K562 (cell line): Measurements from ENCODE around the gene SNX4. TPM values are rescaled to one million over a fixed set of nuclear protein-coding genes. Genes with fewer than 3 reads are reported as not detected.

ENCODE experiments used
- ATAC-seq: fragments of 200-7000 bp; cut with Tn5 transposase; 3 replicates; pipeline ENCODE4 v1.9.1; 2020; ENCODE audit warnings: moderate library complexity
- BruUV-seq: library from RNA; stranded (reverse); fragments of 400-500 nt; replicated peaks from 2 replicates; lab custom pipeline; 2021; lab: Mats Ljungman, UMichigan
- CTCF ChIA-PET: fragments of 300-600 bp; formaldehyde crosslinking; extraction: SDS; loops from one replicate; lab custom pipeline; 2021; ENCODE audit warnings: low intra/inter-chr PET ratio; lab: Yijun Ruan, JAX
- POLR2A ChIA-PET: fragments of 300-600, 350-650 bp; sonication (Branson Sonifier 250); formaldehyde crosslinking; extraction: SDS; loops from one replicate; lab custom pipeline; 2021; ENCODE audit warnings: antibody characterized with exemption, inconsistent platforms; lab: Yijun Ruan, JAX
- DNase-seq, 4 experiments: peaks; one replicate each; pipeline versions ENCODE4 v3.0.0 to v3.0.0-alpha.2; 2011 to 2018; ENCODE audit warnings: low spot score in 3 of 4, mixed read lengths in 3 of 4; ENCODE audit errors: extremely low read depth in 1 of 4
- FAIRE-seq: peaks from 2 replicates; lab custom pipeline; 2011; peaks lifted over from hg19 to GRCh38; lab: Jason Lieb, UNC
- H2AFZ ChIP-seq: 2 replicates; pipeline ENCODE4 v1.6.0; 2011; ENCODE audit warnings: low read depth, low read length, control low read depth, inconsistent platforms
- H3K27ac ChIP-seq: fragments of 200-600 bp; 3 replicates; pipeline ENCODE4 v1.8.0; 2011; ENCODE audit warnings: low read depth, mild to moderate bottlenecking, control low read depth, inconsistent platforms, low read length, moderate library complexity, mixed read lengths; ENCODE audit errors: extremely low read depth
- H3K27me3 ChIP-seq, 2 experiments: fragments of 300-600 bp in 1 of 2; 2 replicates in 1 of 2; 3 replicates in 1 of 2; pipeline versions ENCODE4 v1.6.0 to v1.8.0; 2011; ENCODE audit warnings: inconsistent platforms in 2 of 2, low read length in 2 of 2, mild to moderate bottlenecking in 1 of 2, mixed read lengths in 1 of 2, moderate library complexity in 1 of 2; ENCODE audit not compliant: control insufficient read depth in 2 of 2, insufficient read depth in 2 of 2
- H3K36me3 ChIP-seq: fragments of 300-600 bp; 3 replicates; pipeline ENCODE4 v1.8.0; 2011; ENCODE audit warnings: mild to moderate bottlenecking, low read length, inconsistent platforms; ENCODE audit not compliant: control insufficient read depth, insufficient read depth
- H3K4me1 ChIP-seq, 2 experiments: fragments of 200-600 bp in 1 of 2; replicated peaks in 1 of 2; 2 replicates in 1 of 2; 3 replicates in 1 of 2; pipeline versions ENCODE4 v1.5.1 to v1.8.0; 2011; ENCODE audit warnings: inconsistent platforms in 2 of 2, low read length in 2 of 2, mild to moderate bottlenecking in 1 of 2, mixed read lengths in 1 of 2, moderate library complexity in 1 of 2; ENCODE audit not compliant: control insufficient read depth in 2 of 2, insufficient read depth in 2 of 2
- H3K4me2 ChIP-seq: 2 replicates; pipeline ENCODE4 v1.6.1; 2011; ENCODE audit warnings: low read length, control low read depth, inconsistent platforms, mixed read lengths; ENCODE audit not compliant: insufficient read depth
- H3K4me3 ChIP-seq: fragments of 200-600 bp; sonication (generic), shearing (Covaris generic); 2 replicates; pipeline ENCODE4 v1.5.1; 2016; ENCODE audit warnings: control low read depth, inconsistent platforms
- H3K79me2 ChIP-seq: fragments of 200-600 bp; 3 replicates; pipeline ENCODE4 v1.8.0; 2011; ENCODE audit warnings: low read length, inconsistent platforms; ENCODE audit not compliant: control insufficient read depth, insufficient read depth
- H3K9ac ChIP-seq, 2 experiments: 2 replicates each; pipeline versions ENCODE4 v1.6.0 to v1.6.1; 2011; ENCODE audit warnings: low read depth in 2 of 2, low read length in 2 of 2, control low read depth in 1 of 2, inconsistent platforms in 1 of 2, mild to moderate bottlenecking in 1 of 2, mixed read lengths in 1 of 2; ENCODE audit not compliant: insufficient read depth in 1 of 2
- H3K9me1 ChIP-seq: one replicate; pipeline ENCODE4 v1.6.0; 2011; ENCODE audit warnings: inconsistent platforms, mild to moderate bottlenecking, low read length, moderate library complexity; ENCODE audit not compliant: control insufficient read depth, insufficient read depth
- H3K9me3 ChIP-seq: replicated peaks from 2 replicates; pipeline ENCODE4 v1.5.1; 2011; ENCODE audit warnings: low read depth, low read length, inconsistent platforms; ENCODE audit not compliant: control insufficient read depth, insufficient read depth
- H4K20me1 ChIP-seq: replicated peaks from 2 replicates; pipeline ENCODE4 v1.6.1; 2011; ENCODE audit warnings: low read length, inconsistent platforms, mixed read lengths; ENCODE audit not compliant: control insufficient read depth, insufficient read depth
- ILK ChIP-seq: fragments of 450-650 bp; IDR thresholded peaks from 2 replicates; pipeline ENCODE4 v1.6.1; 2016; ENCODE audit warnings: missing genetic modification characterization, low read depth, mild to moderate bottlenecking, missing compliant biosample characterization, moderate library complexity, borderline replicate concordance
- REST ChIP-seq, 2 experiments: fragments of 450-650 bp; formaldehyde crosslinking in 1 of 2; IDR thresholded peaks; 2 replicates each; pipeline versions ENCODE4 v1.4.0 to v1.6.1; 2014 to 2020; ENCODE audit warnings: mild to moderate bottlenecking in 2 of 2, borderline replicate concordance in 1 of 2, low read depth in 1 of 2
- WGBS: fragments of 100-300 bp; shearing (Covaris generic); methylation state at CpG from one replicate; pipeline ENCODE4 v1.1.6; 2016; ENCODE audit warnings: low coverage, mixed read lengths; ENCODE audit not compliant: insufficient coverage; ENCODE audit errors: missing lambda C conversion rate; 5-methylcytosine and 5-hydroxymethylcytosine counted together
- in situ Hi-C: fragments of 300-500 bp; cut with MboI; formaldehyde crosslinking; loops from 4 replicates; pipeline ENCODE4 v1.15.0; 2018; ENCODE audit warnings: inconsistent platforms, mixed read lengths
- intact Hi-C: fragments of 100-400 bp; cut with micrococcal nuclease; formaldehyde crosslinking; loops from 2 replicates; pipeline ENCODE4 v1.14.2; 2022
- polyA plus RNA-seq, 8 experiments: library from polyadenylated mRNA; depleted of rRNA in 4 of 8; stranded (reverse) in 5 of 8; unstranded in 3 of 8; fragments of >200 nt; fragmentation: Nextera tagmentation in 2 of 8; fragmentation: Illumina TruSeq in 1 of 8; extraction: Ambion mirVana in 2 of 8; extraction: Trizol in 1 of 8; gene quantifications; 2 replicates each; pipeline versions ENCODE4 v1.2.1 to v1.2.3, GENCODE V29; 2011 to 2014; ENCODE audit warnings: inconsistent platforms in 1 of 8, missing spikeins in 1 of 8
- total RNA-seq, 7 experiments: library from RNA; depleted of rRNA in 6 of 7; stranded (reverse); fragments of >200 nt in 6 of 7; fragmentation: Illumina TruSeq in 2 of 7; extraction: Trizol in 2 of 7; gene quantifications; 2 replicates each; pipeline versions ENCODE4 v1.2.1 to v1.2.3, GENCODE V29; 2011 to 2021; ENCODE audit warnings: low replicate concordance in 1 of 7

SNX4 gene
- total and polyA plus RNA-seq, 9 of the 15 experiments (the other 6 are each of a cell fraction or from before 2014, with no cell fraction given) = 11.4 to 40.3 (median 30.0) TPM

GRCh38 chr3:125435231-125435630 lies 84.8 kb downstream of the SNX4 start:
- CTCF ChIA-PET = no interaction called here

More at GRCh38 chr3:125435231-125435630, 84.8 kb downstream of the SNX4 start:
- BruUV-seq = no TSS peak
- TF ChIP-seq ILK (no peak), REST (IDR thresholded peaks at IDR 0.05; ENCODE audit: borderline replicate concordance) (peak; percentile 9; the same call in 1 of the 2 replicates), REST (CRISPR knock-in tag; IDR thresholded peaks at IDR 0.05; ENCODE audit: low read depth) (no peak)
- POLR2A ChIA-PET = no interaction called here
- Histone ChIP-seq H3K9me1 (no peaks in the 10 kb centered on the region), H3K9me3 (no peaks in the 10 kb centered on the region), H3K4me1 (peaks cover 39 to 41% of the 10 kb centered on the region in 2 experiments; a peak in 4 of 5 replicates), H2AFZ (no peak overlapping the region), H3K79me2 (no peaks in the 10 kb centered on the region), H3K27ac (no peak overlapping the region), H3K36me3 (no peaks in the 10 kb centered on the region), H4K20me1 (no peaks in the 10 kb centered on the region), H3K4me3 (no peak overlapping the region), H3K27me3 (no peaks in the 10 kb centered on the region), H3K9ac (no peak overlapping the region; a peak in 1 of 4 replicates), H3K4me2 (no peak overlapping the region)
- intact Hi-C loops = loop anchor here (5.0 to 10.0 kb wide), 4 partner anchors 50 to 440 kb away; no protein-coding TSS in a partner anchor
- FAIRE-seq (no peak), DNase-seq (no peak), ATAC-seq (no peak)
- in situ Hi-C loops = no loop called here
- WGBS = 85% methylated on average over 2 of the region's 2 CpGs
